ENCODE results near the gene WDR55. TPM values are rescaled to one million over a fixed set of nuclear protein-coding genes. Genes with fewer than 3 reads are reported as not detected.
A peak's percentile ranks its signal among the peaks of the same experiment; 100 is the strongest.

WDR55 gene
- total and polyA plus RNA-seq, 10 of the 15 experiments (the other 5 are each of a cell fraction or from before 2014, with no cell fraction given) = 3.4 to 27.8 (median 20.3) TPM

- ATAC-seq (no peak), FAIRE-seq (peak; percentile 56), DNase-seq (ENCODE audit: low read depth, low spot score) (no peak)
- Histone ChIP-seq H3K27me3 (replicated peaks in 1 of 2; ENCODE audit: control insufficient read depth in 2 of 2, insufficient read depth in 2 of 2, low read length in 1 of 2) (no peaks in the 10 kb centered on the region), H2AFZ (ENCODE audit: control insufficient read depth, low read depth, low read length) (no peak overlapping the region), H3K9ac (ENCODE audit: control insufficient read depth, insufficient read depth, low read length) (no peak overlapping the region), H3K79me2 (ENCODE audit: control insufficient read depth, insufficient read depth, low read length) (no peaks in the 10 kb centered on the region), H3K9me3 (replicated peaks; ENCODE audit: control insufficient read depth, insufficient read depth, low read length) (no peaks in the 10 kb centered on the region), H3K27ac (ENCODE audit: control insufficient read depth, insufficient read depth) (no peak overlapping the region), H4K20me1 (ENCODE audit: control insufficient read depth, insufficient read depth) (no peaks in the 10 kb centered on the region; the same call in 1 of the 2 replicates), H3K36me3 (ENCODE audit: control insufficient read depth in 2 of 2, insufficient read depth in 2 of 2, low read length in 1 of 2) (peaks cover 24 to 33% of the 10 kb centered on the region in 2 experiments), H3K4me1 (ENCODE audit: control insufficient read depth, insufficient read depth, low read length) (no peaks in the 10 kb centered on the region), H3K4me3 (no peak overlapping the region), H3K4me2 (ENCODE audit: control insufficient read depth, insufficient read depth) (no peak overlapping the region)
- TF ChIP-seq ZNF274 (IDR thresholded peaks at IDR 0.05; ENCODE audit: insufficient read depth, insufficient read length) (no peak), TBL1XR1 (IDR thresholded peaks at IDR 0.05; ENCODE audit: low read depth, low read length) (no peak), CHD4 (IDR thresholded peaks at IDR 0.05) (no peak), IKZF2 (IDR thresholded peaks at IDR 0.05) (no peak), TAF1 (IDR thresholded peaks at IDR 0.05; ENCODE audit: borderline replicate concordance, low read depth, low read length) (no peak), POLR2AphosphoS5 (IDR thresholded peaks at IDR 0.05; ENCODE audit: low read length) (no peak), SP1 (IDR thresholded peaks at IDR 0.05; ENCODE audit: low read depth, low read length) (no peak), KLF5 (IDR thresholded peaks at IDR 0.05; ENCODE audit: partially characterized antibody) (no peak), ETV6 (conservative IDR thresholded peaks at IDR 0.05 in 1 of 2, IDR thresholded peaks at IDR 0.05 in 1 of 2; ENCODE audit: borderline replicate concordance in 1 of 2, low read depth in 1 of 2) (no peak), MTA2 (IDR thresholded peaks at IDR 0.05; ENCODE audit: low read depth) (no peak), FOXK2 (IDR thresholded peaks at IDR 0.05) (no peak), CREB1 (IDR thresholded peaks at IDR 0.05; ENCODE audit: low read depth) (no peak)
- ChIA-PET CTCF (interaction anchor here (1.2 kb wide), 1 partner anchor 12 kb away, joined by 3 read pairs; the partner anchor contains the start of genes HARS1 and HARS2), SMC1A (ENCODE audit: uncharacterized antibody, unreplicated experiment) (interaction anchor here (2.0 kb wide), 1 partner anchor 12 kb away, joined by 9 read pairs; the partner anchor contains the start of genes HARS1 and HARS2), RAD21 (ENCODE audit: unreplicated experiment) (no interaction called here), POLR2A (no interaction called here)
- in situ Hi-C loops (cut with MboI) = no loop called here
- no TSS peak for BruUV-seq (replicated peaks)
- 96% methylated on average over 7 of the region's 7 CpGs for WGBS (ENCODE audit: insufficient coverage, insufficient replicate concordance, low lambda C conversion rate, missing lambda C conversion rate)
- intact Hi-C loops (cut with micrococcal nuclease; ENCODE audit: unreplicated experiment) = no loop called here
Observed at GRCh38 chr5:140678993-140679392, 14.3 kb downstream of the WDR55 start.

Measured in GM12878 (cell line).